ENCODE data around the gene BAIAP3.
A peak's percentile ranks its signal among the peaks of the same experiment; 100 is the strongest.

Gene BAIAP3

GRCh38 chr16:1299012-1299867 is 34.2 kb upstream of the BAIAP3 start:
- DNase-seq, result no peak

GRCh38 chr16:1299868-1300203 is 33.6 kb upstream of the BAIAP3 start:
- no peak for DNase-seq

GRCh38 chr16:1300664-1301476 is 32.6 kb upstream of the BAIAP3 start:
- DNase-seq, result peak; percentile 90

- no peak for DNase-seq
These were observed 31.9 kb upstream of the BAIAP3 start for GRCh38 chr16:1301562-1301961.

- no peak for DNase-seq
These were observed 27.6 kb upstream of the BAIAP3 start for GRCh38 chr16:1305823-1306222.

GRCh38 chr16:1306334-1306733 is 27.1 kb upstream of the BAIAP3 start:
- DNase-seq, result no peak

GRCh38 chr16:1308036-1308976 is 25.1 kb upstream of the BAIAP3 start:
- no peak for DNase-seq

GRCh38 chr16:1308977-1309885 is 24.2 kb upstream of the BAIAP3 start, which contains the start of gene UBE2I:
Gene UBE2I (plus strand): TSS chr16:1309636. CDS start chr16:1314031, 4,395 bp downstream.
- peak; percentile 99 for DNase-seq

- DNase-seq, result peak; percentile 87
These were observed 23.3 kb upstream of the BAIAP3 start for GRCh38 chr16:1309888-1310831.

- peak; percentile 75 for DNase-seq
These were observed 22.6 kb upstream of the BAIAP3 start for GRCh38 chr16:1310832-1311200.

- no peak for DNase-seq
These were observed 22.2 kb upstream of the BAIAP3 start for GRCh38 chr16:1311212-1311737.

- no peak for DNase-seq
These were observed 21.5 kb upstream of the BAIAP3 start for GRCh38 chr16:1311738-1312466.

GRCh38 chr16:1312467-1312816 is 21.0 kb upstream of the BAIAP3 start:
- DNase-seq, result no peak

GRCh38 chr16:1312903-1313302 is 20.5 kb upstream of the BAIAP3 start:
- no peak for DNase-seq

- DNase-seq, result no peak
These were observed 19.6 kb upstream of the BAIAP3 start for GRCh38 chr16:1313721-1314369.

- DNase-seq, result no peak
These were observed 18.9 kb upstream of the BAIAP3 start for GRCh38 chr16:1314399-1315068.

- no peak for DNase-seq
These were observed 18.1 kb upstream of the BAIAP3 start for GRCh38 chr16:1315081-1316032.
